HepG2 (cell line): Measurements from ENCODE around the gene CARD19. TPM values are rescaled to one million over a fixed set of nuclear protein-coding genes. Genes with fewer than 3 reads are reported as not detected.

Experiments used
- ARID2 ChIP-seq: sonication (generic); formaldehyde crosslinking; IDR thresholded peaks from 2 replicates; pipeline ENCODE4 v1.8.1; 2022; ENCODE audit warnings: mild to moderate bottlenecking, missing genetic modification reagents, borderline replicate concordance
- ATF7 ChIP-seq, 2 experiments: fragments of 450-650 bp in 1 of 2; sonication (generic) in 1 of 2; formaldehyde crosslinking in 1 of 2; IDR thresholded peaks; 2 replicates each; pipeline versions ENCODE4 v1.4.0 to v1.6.1; 2016 to 2020; ENCODE audit warnings: antibody characterized with exemption in 1 of 2, mild to moderate bottlenecking in 1 of 2, missing genetic modification reagents in 1 of 2
- ERF ChIP-seq: IDR thresholded peaks from 2 replicates; pipeline ENCODE4 v1.6.1; 2018; ENCODE audit warnings: missing biosample characterization, missing genetic modification reagents
- FLYWCH1 ChIP-seq: sonication (generic); formaldehyde crosslinking; IDR thresholded peaks from 2 replicates; pipeline ENCODE4 v1.8.1; 2023; ENCODE audit warnings: mild to moderate bottlenecking, missing genetic modification reagents
- HDAC2 ChIP-seq: sonication (generic); formaldehyde crosslinking; IDR thresholded peaks from 2 replicates; pipeline ENCODE4 v1.4.0; 2020; ENCODE audit warnings: missing genetic modification reagents
- HMG20B ChIP-seq: conservative IDR thresholded peaks from 2 replicates; pipeline ENCODE4 v1.6.1; 2016; ENCODE audit warnings: missing genetic modification reagents, missing compliant biosample characterization
- HNRNPH1 ChIP-seq: fragments of 200-400 bp; formaldehyde crosslinking; optimal IDR thresholded peaks from 2 replicates; pipeline ENCODE3; 2017; ENCODE audit warnings: mild to moderate bottlenecking, low read depth, low read length
- NFIC ChIP-seq: IDR thresholded peaks from 2 replicates; pipeline ENCODE4 v1.6.1; 2012; ENCODE audit warnings: mild to moderate bottlenecking, low read length, inconsistent platforms
- NR3C1 ChIP-seq: sonication (generic); formaldehyde crosslinking; IDR thresholded peaks from 2 replicates; pipeline ENCODE4 v1.4.0; 2020; ENCODE audit warnings: missing genetic modification reagents
- POLR2AphosphoS5 ChIP-seq: IDR thresholded peaks from 2 replicates; pipeline ENCODE4 v1.6.1; 2012; ENCODE audit warnings: low read depth, low read length
- SMYD3 ChIP-seq: sonication (generic); formaldehyde crosslinking; IDR thresholded peaks from 2 replicates; pipeline ENCODE4 v1.8.1; 2023; ENCODE audit warnings: mild to moderate bottlenecking, missing genetic modification reagents
- ZNF274 ChIP-seq: sonication (generic); formaldehyde crosslinking; IDR thresholded peaks from 2 replicates; pipeline ENCODE4 v1.5.1; 2020; ENCODE audit warnings: mild to moderate bottlenecking, missing genetic modification reagents
- ZNF276 ChIP-seq: sonication (generic); formaldehyde crosslinking; IDR thresholded peaks from 2 replicates; pipeline ENCODE4 v1.4.0; 2020; ENCODE audit warnings: mild to moderate bottlenecking, low read depth, missing genetic modification reagents
- ZNF790 ChIP-seq: sonication (generic); formaldehyde crosslinking; IDR thresholded peaks from 2 replicates; pipeline ENCODE4 v1.8.0; 2022; ENCODE audit warnings: missing genetic modification reagents, mild to moderate bottlenecking, borderline replicate concordance
- polyA plus RNA-seq, 8 experiments: library from polyadenylated mRNA; depleted of rRNA in 3 of 8; stranded (reverse) in 7 of 8; unstranded in 1 of 8; fragments of >200 nt; fragmentation: Illumina TruSeq in 4 of 8; extraction: Trizol in 4 of 8; gene quantifications; 2 replicates each; pipeline versions ENCODE4 v1.2.1 to v1.2.3, GENCODE V29; 2011 to 2016; ENCODE audit warnings: low read depth in 4 of 8, missing spikeins in 1 of 8, mixed read lengths in 1 of 8; ENCODE audit not compliant: insufficient read depth in 1 of 8
- total RNA-seq, 5 experiments: library from RNA; depleted of rRNA; stranded (reverse); fragments of >200 nt; fragmentation: Illumina TruSeq; extraction: Trizol; gene quantifications; 2 replicates each; pipeline ENCODE4 v1.2.3, GENCODE V29; 2016; ENCODE audit warnings: low read depth in 1 of 5
- TF ChIP-seq, protein P1 (sequence below): sonication (generic); formaldehyde crosslinking; IDR thresholded peaks from 2 replicates; pipeline ENCODE4 v1.9.0; 2021; ENCODE audit warnings: missing genetic modification reagents, mild to moderate bottlenecking, borderline replicate concordance
- TF ChIP-seq, protein P2 (sequence below): fragments of 450-650 bp; IDR thresholded peaks from 2 replicates; pipeline ENCODE4 v1.6.1; 2017
- TF ChIP-seq, protein P3 (sequence below): sonication (generic); formaldehyde crosslinking; IDR thresholded peaks from 2 replicates; pipeline ENCODE4 v1.8.0; 2022; ENCODE audit warnings: mild to moderate bottlenecking, missing genetic modification reagents, borderline replicate concordance
- TF ChIP-seq, protein P4 (sequence below): sonication (generic); formaldehyde crosslinking; conservative IDR thresholded peaks from 2 replicates; pipeline ENCODE4 v1.5.0; 2020; ENCODE audit warnings: missing genetic modification reagents

The CARD19 gene
- total and polyA plus RNA-seq, 2 of the 13 experiments (the other 11 are each of a cell fraction or from before 2014, with no cell fraction given): 18.4 to 47.2 TPM

GRCh38 chr9:93132946-93133680 lies 37.1 kb downstream of the CARD19 start (continued):
- TF ChIP-seq, protein P1, sequence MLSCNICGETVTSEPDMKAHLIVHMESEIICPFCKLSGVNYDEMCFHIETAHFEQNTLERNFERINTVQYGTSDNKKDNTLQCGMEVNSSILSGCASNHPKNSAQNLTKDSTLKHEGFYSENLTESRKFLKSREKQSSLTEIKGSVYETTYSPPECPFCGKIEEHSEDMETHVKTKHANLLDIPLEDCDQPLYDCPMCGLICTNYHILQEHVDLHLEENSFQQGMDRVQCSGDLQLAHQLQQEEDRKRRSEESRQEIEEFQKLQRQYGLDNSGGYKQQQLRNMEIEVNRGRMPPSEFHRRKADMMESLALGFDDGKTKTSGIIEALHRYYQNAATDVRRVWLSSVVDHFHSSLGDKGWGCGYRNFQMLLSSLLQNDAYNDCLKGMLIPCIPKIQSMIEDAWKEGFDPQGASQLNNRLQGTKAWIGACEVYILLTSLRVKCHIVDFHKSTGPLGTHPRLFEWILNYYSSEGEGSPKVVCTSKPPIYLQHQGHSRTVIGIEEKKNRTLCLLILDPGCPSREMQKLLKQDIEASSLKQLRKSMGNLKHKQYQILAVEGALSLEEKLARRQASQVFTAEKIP: no peak
- TF ChIP-seq NR3C1 (CRISPR knock-in tag) (no peak), ZNF274 (no peak), ARID2 (CRISPR knock-in tag) (no peak), HMG20B (CRISPR knock-in tag) (no peak), ATF7 (IDR thresholded peaks at IDR 0.05) (peak; percentile 85), ATF7 (CRISPR knock-in tag; IDR thresholded peaks at IDR 0.05) (peak; percentile 79; the same call in 1 of the 2 replicates), HNRNPH1 (no peak), ZNF790 (CRISPR knock-in tag) (no peak), NFIC (no peak), FLYWCH1 (no peak), HDAC2 (CRISPR knock-in tag) (no peak), SMYD3 (CRISPR knock-in tag) (no peak), ZNF276 (CRISPR knock-in tag) (no peak; the same call in 1 of the 2 replicates), POLR2AphosphoS5 (peak; percentile 7; the same call in 1 of the 2 replicates), ERF (no peak)
- TF ChIP-seq, protein P2, sequence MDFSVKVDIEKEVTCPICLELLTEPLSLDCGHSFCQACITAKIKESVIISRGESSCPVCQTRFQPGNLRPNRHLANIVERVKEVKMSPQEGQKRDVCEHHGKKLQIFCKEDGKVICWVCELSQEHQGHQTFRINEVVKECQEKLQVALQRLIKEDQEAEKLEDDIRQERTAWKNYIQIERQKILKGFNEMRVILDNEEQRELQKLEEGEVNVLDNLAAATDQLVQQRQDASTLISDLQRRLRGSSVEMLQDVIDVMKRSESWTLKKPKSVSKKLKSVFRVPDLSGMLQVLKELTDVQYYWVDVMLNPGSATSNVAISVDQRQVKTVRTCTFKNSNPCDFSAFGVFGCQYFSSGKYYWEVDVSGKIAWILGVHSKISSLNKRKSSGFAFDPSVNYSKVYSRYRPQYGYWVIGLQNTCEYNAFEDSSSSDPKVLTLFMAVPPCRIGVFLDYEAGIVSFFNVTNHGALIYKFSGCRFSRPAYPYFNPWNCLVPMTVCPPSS: no peak
- TF ChIP-seq, protein P3, sequence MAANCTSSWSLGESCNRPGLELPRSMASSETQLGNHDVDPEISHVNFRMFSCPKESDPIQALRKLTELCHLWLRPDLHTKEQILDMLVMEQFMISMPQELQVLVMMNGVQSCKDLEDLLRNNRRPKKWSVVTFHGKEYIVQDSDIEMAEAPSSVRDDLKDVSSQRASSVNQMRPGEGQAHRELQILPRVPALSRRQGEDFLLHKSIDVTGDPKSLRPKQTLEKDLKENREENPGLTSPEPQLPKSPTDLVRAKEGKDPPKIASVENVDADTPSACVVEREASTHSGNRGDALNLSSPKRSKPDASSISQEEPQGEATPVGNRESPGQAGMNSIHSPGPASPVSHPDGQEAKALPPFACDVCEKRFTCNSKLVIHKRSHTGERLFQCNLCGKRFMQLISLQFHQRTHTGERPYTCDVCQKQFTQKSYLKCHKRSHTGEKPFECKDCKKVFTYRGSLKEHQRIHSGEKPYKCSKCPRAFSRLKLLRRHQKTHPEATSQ (CRISPR knock-in tag): no peak
- TF ChIP-seq, protein P4, sequence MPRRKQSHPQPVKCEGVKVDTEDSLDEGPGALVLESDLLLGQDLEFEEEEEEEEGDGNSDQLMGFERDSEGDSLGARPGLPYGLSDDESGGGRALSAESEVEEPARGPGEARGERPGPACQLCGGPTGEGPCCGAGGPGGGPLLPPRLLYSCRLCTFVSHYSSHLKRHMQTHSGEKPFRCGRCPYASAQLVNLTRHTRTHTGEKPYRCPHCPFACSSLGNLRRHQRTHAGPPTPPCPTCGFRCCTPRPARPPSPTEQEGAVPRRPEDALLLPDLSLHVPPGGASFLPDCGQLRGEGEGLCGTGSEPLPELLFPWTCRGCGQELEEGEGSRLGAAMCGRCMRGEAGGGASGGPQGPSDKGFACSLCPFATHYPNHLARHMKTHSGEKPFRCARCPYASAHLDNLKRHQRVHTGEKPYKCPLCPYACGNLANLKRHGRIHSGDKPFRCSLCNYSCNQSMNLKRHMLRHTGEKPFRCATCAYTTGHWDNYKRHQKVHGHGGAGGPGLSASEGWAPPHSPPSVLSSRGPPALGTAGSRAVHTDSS: no peak
